Heart right ventricle (tissue), 16 donors: ENCODE data around the gene ATL2. TPM values are rescaled to one million over a fixed set of nuclear protein-coding genes. Genes with fewer than 3 reads are reported as not detected.

Experiments
- ATAC-seq, 8 donors: fragments of 200-7000 bp; cut with Tn5 transposase; one replicate each; pipeline ENCODE4 v1.9.1; 2020; ENCODE audit warnings: mild to moderate bottlenecking in 8 of 8, moderate library complexity in 8 of 8, moderate number of reproducible peaks in 1 of 8
- DNase-seq, 2 donors: peaks; one replicate each; pipeline ENCODE4 v3.0.0-alpha.2; 2020
- H3K27ac ChIP-seq, 10 donors: fragments of 200-600 bp; sonication (generic) in 2 of 10; one replicate each; pipeline versions ENCODE4 v1.5.0 to v1.8.0; 2020 to 2022; ENCODE audit warnings: mild to moderate bottlenecking in 3 of 10
- H3K27me3 ChIP-seq, 7 donors: fragments of 200-600 bp; one replicate each; pipeline ENCODE4 v1.8.0; 2021 to 2022; ENCODE audit warnings: mild to moderate bottlenecking in 2 of 7
- H3K36me3 ChIP-seq, 9 donors: fragments of 200-600 bp; sonication (generic) in 1 of 9; one replicate each; pipeline versions ENCODE4 v1.5.0 to v1.8.0; 2020 to 2022; ENCODE audit warnings: mild to moderate bottlenecking in 2 of 9
- H3K4me1 ChIP-seq, 9 donors: fragments of 200-600 bp; sonication (generic) in 1 of 9; one replicate each; pipeline versions ENCODE4 v1.5.0 to v1.8.0; 2020 to 2022; ENCODE audit warnings: mild to moderate bottlenecking in 4 of 9
- H3K4me3 ChIP-seq, 10 donors: fragments of 200-600 bp; sonication (generic) in 2 of 10; one replicate each; pipeline versions ENCODE4 v1.5.0 to v1.8.0; 2020 to 2022; ENCODE audit warnings: mild to moderate bottlenecking in 7 of 10, moderate library complexity in 2 of 10
- H3K9me3 ChIP-seq, 11 donors: fragments of 200-600 bp in 10 of 11; sonication (generic) in 2 of 11; one replicate each; pipeline versions ENCODE4 v1.5.0 to v1.8.0; 2013 to 2022; ENCODE audit warnings: mild to moderate bottlenecking in 2 of 11, control low read depth in 1 of 11, moderate library complexity in 1 of 11
- CTCF ChIP-seq, 9 donors: fragments of 200-600 bp; sonication (generic) in 2 of 9; IDR thresholded peaks; one replicate each; pipeline versions ENCODE4 v1.5.0 to v1.8.0; 2021 to 2022; ENCODE audit warnings: antibody characterized with exemption in 9 of 9, mild to moderate bottlenecking in 5 of 9, moderate library complexity in 1 of 9
- WGBS, 2 donors: extraction: QIAGEN DNeasy Blood & Tissue Kit; methylation state at CpG; one replicate each; pipeline ENCODE4 v1.1.7; 2013; ENCODE audit warnings: inconsistent platforms in 1 of 2; 5-methylcytosine and 5-hydroxymethylcytosine counted together
- intact Hi-C, 10 donors: fragments of 100-400 bp; cut with DNase I; formaldehyde crosslinking; loops; one replicate each; pipeline versions ENCODE4 v1.11.1 to v1.14.2; 2022
- polyA plus RNA-seq, 2 donors: library from polyadenylated mRNA; stranded (reverse); fragments of 200-250 nt; gene quantifications; one replicate each; pipeline ENCODE4 v1.2.3, GENCODE V29; 2013
- total RNA-seq, 10 donors: library from RNA; stranded (reverse); fragmentation: NEBNext Ultra II Directional in 3 of 10; extraction: Animal tissue kit (Norgen Biotek cat#: 25700) in 3 of 10; gene quantifications; one replicate each; pipeline versions ENCODE4 v1.2.1 to v1.2.4, GENCODE V29; 2021 to 2023
- donor health status: Arrhythmogenic right ventricular cardiomyopathy.
- donor health status: ischemic (EF 13 %, LVEDD 7.1; RV severe dilation, severe dysfunction).
- donor health status: healthy with polysubstance abuse.
- donor health status: DM: no; HTN: yes; CAD: no.
- donor health status: DM: no; HTN: no; CAD: no.
- donor health status: ischemic (EF 25% LVEDD 6.9; RV normal size, moderate dysfunction).
- donor health status: ischemic (EF 25% LVEDD 5.7; RV mildly dilated, moderate dysfunction).
- donor health status: healthy.
- donor health status: DM: yes; HTN: yes; CAD: no.
- donor health status: Ischemic cardiomyopathy.
- donor health status: ischemic (EF 35%, LVEDD 5.7; RV mildly dilated, moderate dysfunction).
- donor health status: nonischemic (EF 11% LVEDD 7.7; RV severe dilation, severe dysfunction).
- donor health status: DM: yes; HTN: yes; CAD: no.
- donor health status: PGD.
- donor health status: ischemic (EF 29% LVEDD 5.4; RV normal size, mild dysfunction).
- donor health status: nonischemic (EF 23%, LVEDD 6.1; RV moderate dilation, normal function).

Gene ATL2
- total and polyA plus RNA-seq, 12 donors: 14.1 to 46.2 (median 30.2) TPM

GRCh38 chr2:38353402-38353801 lies 23.7 kb downstream of the ATL2 start:
- Histone ChIP-seq H3K27ac (no peak overlapping the region), H3K36me3 (peaks cover 0 to 34% (median 0%) of the 10 kb centered on the region in 9 donors), H3K4me3 (no peak overlapping the region), H3K4me1 (peaks cover 0 to 17% (median 7%) of the 10 kb centered on the region in 9 donors), H3K9me3 (no peaks in the 10 kb centered on the region), H3K27me3 (no peaks in the 10 kb centered on the region)
- WGBS, 2 donors: 92 to 98% methylated on average over 2 of the region's 2 CpGs
- TF ChIP-seq CTCF (IDR thresholded peaks at IDR 0.05): no peak
- intact Hi-C loops: no loop called here
- DNase-seq (no peak), ATAC-seq (no peak)

- intact Hi-C loops: no loop called here
These were observed 24.7 kb downstream of the ATL2 start for GRCh38 chr2:38352336-38352735.

GRCh38 chr2:38345323-38346038 lies 31.6 kb downstream of the ATL2 start:
- 96 to 97% methylated on average over 5 of the region's 5 CpGs for WGBS, 2 donors
- DNase-seq (no peak), ATAC-seq (no peak)
- Histone ChIP-seq H3K27me3 (no peaks in the 10 kb centered on the region), H3K27ac (no peak overlapping the region), H3K4me1 (peaks cover 0 to 31% (median 0%) of the 10 kb centered on the region in 9 donors), H3K36me3 (peaks cover 0 to 44% (median 17%) of the 10 kb centered on the region in 9 donors), H3K9me3 (peaks cover 0 to 4% (median 0%) of the 10 kb centered on the region in 11 donors), H3K4me3 (no peak overlapping the region)
- intact Hi-C loops: no loop called here
- no peak for TF ChIP-seq CTCF (IDR thresholded peaks at IDR 0.05)

More at GRCh38 chr2:38352336-38352735, 24.7 kb downstream of the ATL2 start:
- TF ChIP-seq CTCF (IDR thresholded peaks at IDR 0.05): no peak
- ATAC-seq: peak in 1 of 8 donors; percentile 22
- H3K4me3 ChIP-seq: no peak overlapping the region
- H3K27ac ChIP-seq: no peak overlapping the region
- H3K4me1 ChIP-seq: peaks cover 0 to 20% (median 7%) of the 10 kb centered on the region in 9 donors
- no peaks in the 10 kb centered on the region for H3K27me3 ChIP-seq
- peaks cover 0 to 24% (median 0%) of the 10 kb centered on the region in 9 donors for H3K36me3 ChIP-seq
- H3K9me3 ChIP-seq: no peaks in the 10 kb centered on the region
- DNase-seq: no peak

- WGBS, 2 donors: 86 to 87% methylated on average over 3 of the region's 3 CpGs
- intact Hi-C loops: no loop called here
- no peak for ATAC-seq
- no peak overlapping the region for H3K4me3 ChIP-seq
- peaks cover 0 to 46% (median 17%) of the 10 kb centered on the region in 9 donors for H3K36me3 ChIP-seq
- no peak overlapping the region for H3K27ac ChIP-seq
- H3K27me3 ChIP-seq: no peaks in the 10 kb centered on the region
- peaks cover 0 to 31% (median 0%) of the 10 kb centered on the region in 9 donors for H3K4me1 ChIP-seq
- no peak for TF ChIP-seq CTCF (IDR thresholded peaks at IDR 0.05)
- DNase-seq: no peak
- peaks cover 0 to 4% (median 0%) of the 10 kb centered on the region in 11 donors for H3K9me3 ChIP-seq
These were observed 32.3 kb downstream of the ATL2 start for GRCh38 chr2:38344813-38345212.
